HEK293T (cell line): Measurements from ENCODE around the gene CGB1.
"Not testable (repeated sequence)": the region's sequence is repeated elsewhere in the genome, so short reads cannot be mapped to it uniquely, and the experiment has no call there.

Experiments used
- BHLHE40 ChIP-seq: fragments of 450-650 bp; IDR thresholded peaks from 2 replicates; pipeline ENCODE4 v1.6.1; 2016; ENCODE audit warnings: mild to moderate bottlenecking, moderate library complexity, borderline replicate concordance
- ELF4 ChIP-seq: fragments of 450-650 bp; IDR thresholded peaks from 2 replicates; pipeline ENCODE4 v1.6.1; 2017; ENCODE audit warnings: antibody characterized with exemption
- L3MBTL2 ChIP-seq: fragments of 450-650 bp; conservative IDR thresholded peaks from 2 replicates; pipeline ENCODE4 v1.6.1; 2016; ENCODE audit warnings: mild to moderate bottlenecking
- SUZ12 ChIP-seq: fragments of 450-650 bp; IDR thresholded peaks from 2 replicates; pipeline ENCODE4 v1.6.1; 2016; ENCODE audit warnings: mild to moderate bottlenecking
- TARDBP ChIP-seq: fragments of 450-650 bp; IDR thresholded peaks from 2 replicates; pipeline ENCODE4 v1.6.1; 2016

GRCh38 chr19:49042666-49043065 is 6.0 kb upstream of the CGB1 start:
- TF ChIP-seq SUZ12, BHLHE40, TARDBP, ELF4, L3MBTL2: not testable (repeated sequence)
